K562 (cell line): ENCODE results near the gene FAM98C. TPM values are rescaled to one million over a fixed set of nuclear protein-coding genes. Genes with fewer than 3 reads are reported as not detected.
A peak's percentile ranks its signal among the peaks of the same experiment; 100 is the strongest.

Experiments
- ATF7 ChIP-seq: fragments of 450-650 bp; IDR thresholded peaks from 2 replicates; pipeline ENCODE4 v1.7.1; 2014; ENCODE audit warnings: mild to moderate bottlenecking, moderate library complexity
- BMI1 ChIP-seq: fragments of 150-350 bp; IDR thresholded peaks from 2 replicates; pipeline ENCODE4 v1.6.1; 2014; ENCODE audit warnings: low read length
- CCAR2 ChIP-seq: fragments of 200-400 bp; formaldehyde crosslinking; IDR thresholded peaks from 2 replicates; pipeline ENCODE4 v1.6.1; 2017; ENCODE audit warnings: mild to moderate bottlenecking, low read depth, low read length
- E4F1 ChIP-seq: fragments of 250-450 bp; sonication (Bioruptor Pico); IDR thresholded peaks from 2 replicates; pipeline ENCODE4 v1.5.0; 2021; ENCODE audit warnings: mild to moderate bottlenecking, borderline replicate concordance
- FOXK1 ChIP-seq: sonication (generic); formaldehyde crosslinking; IDR thresholded peaks from 2 replicates; pipeline ENCODE4 v1.8.0; 2022; ENCODE audit warnings: missing genetic modification reagents, mild to moderate bottlenecking, borderline replicate concordance
- HMBOX1 ChIP-seq: sonication (generic); IDR thresholded peaks from 2 replicates; pipeline ENCODE4 v1.6.1; 2016
- PHB ChIP-seq: fragments of 250-450 bp; sonication (Bioruptor Pico); IDR thresholded peaks from 2 replicates; pipeline ENCODE4 v1.5.0; 2021
- PRDM10 ChIP-seq: fragments of 450-650 bp; IDR thresholded peaks from 2 replicates; pipeline ENCODE4 v1.6.1; 2018; ENCODE audit not compliant: partially characterized antibody
- RNF219 ChIP-seq: fragments of 250-450 bp; sonication (Bioruptor Pico); IDR thresholded peaks from 2 replicates; pipeline ENCODE4 v1.5.0; 2022; ENCODE audit warnings: mild to moderate bottlenecking
- SRSF1 ChIP-seq: fragments of 200-400 bp; formaldehyde crosslinking; IDR thresholded peaks from 2 replicates; pipeline ENCODE4 v1.6.1; 2017; ENCODE audit warnings: mild to moderate bottlenecking, low read depth, low read length, moderate library complexity
- ZFP1 ChIP-seq: fragments of 450-650 bp; formaldehyde crosslinking; IDR thresholded peaks from 2 replicates; pipeline ENCODE4 v1.4.0; 2020; ENCODE audit warnings: mild to moderate bottlenecking, mixed read lengths
- ZNF347 ChIP-seq: fragments of 450-650 bp; formaldehyde crosslinking; IDR thresholded peaks from 2 replicates; pipeline ENCODE4 v1.4.0; 2020; ENCODE audit warnings: low read depth, mild to moderate bottlenecking, moderate library complexity
- ZNF431 ChIP-seq: sonication (generic); formaldehyde crosslinking; IDR thresholded peaks from 2 replicates; pipeline ENCODE4 v1.8.0; 2022; ENCODE audit warnings: mild to moderate bottlenecking, missing genetic modification reagents
- ZNF436 ChIP-seq: fragments of 250-450, 450-650 bp; sonication (Bioruptor Pico); formaldehyde crosslinking; IDR thresholded peaks from 2 replicates; pipeline ENCODE4 v1.7.0; 2020; ENCODE audit warnings: mild to moderate bottlenecking
- ZNF444 ChIP-seq: fragments of 250-450 bp; sonication (Bioruptor Pico); IDR thresholded peaks from 2 replicates; pipeline ENCODE4 v1.4.0; 2020; ENCODE audit warnings: mild to moderate bottlenecking, moderate library complexity
- ZNF449 ChIP-seq: fragments of 250-450 bp; sonication (Bioruptor Pico); IDR thresholded peaks from 2 replicates; pipeline ENCODE4 v1.8.0; 2022; ENCODE audit warnings: moderate library complexity, mild to moderate bottlenecking, inconsistent platforms
- polyA plus RNA-seq, 8 experiments: library from polyadenylated mRNA; depleted of rRNA in 4 of 8; stranded (reverse) in 5 of 8; unstranded in 3 of 8; fragments of >200 nt; fragmentation: Nextera tagmentation in 2 of 8; fragmentation: Illumina TruSeq in 1 of 8; extraction: Ambion mirVana in 2 of 8; extraction: Trizol in 1 of 8; gene quantifications; 2 replicates each; pipeline versions ENCODE4 v1.2.1 to v1.2.3, GENCODE V29; 2011 to 2014; ENCODE audit warnings: inconsistent platforms in 1 of 8, missing spikeins in 1 of 8
- total RNA-seq, 7 experiments: library from RNA; depleted of rRNA in 6 of 7; stranded (reverse); fragments of >200 nt in 6 of 7; fragmentation: Illumina TruSeq in 2 of 7; extraction: Trizol in 2 of 7; gene quantifications; 2 replicates each; pipeline versions ENCODE4 v1.2.1 to v1.2.3, GENCODE V29; 2011 to 2021; ENCODE audit warnings: low replicate concordance in 1 of 7

FAM98C gene
- total and polyA plus RNA-seq, 9 of the 15 experiments (the other 6 are each of a cell fraction or from before 2014, with no cell fraction given) = 1.7 to 43.8 (median 13.7) TPM

GRCh38 chr19:38452430-38453366 lies 49.8 kb downstream of the FAM98C start (continued):
- TF ChIP-seq E4F1 (CRISPR knock-in tag) (no peak), BMI1 (no peak), HMBOX1 (no peak), PRDM10 (no peak), PHB (CRISPR knock-in tag) (no peak), ZNF444 (no peak), FOXK1 (CRISPR knock-in tag) (no peak), ZNF436 (no peak), RNF219 (CRISPR knock-in tag) (no peak), ATF7 (peak; percentile 31; the same call in 1 of the 2 replicates), ZNF449 (CRISPR knock-in tag) (0 out of 2 replicates have a peak, but pooled peaks have one; percentile 11), ZNF347 (CRISPR knock-in tag) (no peak), CCAR2 (no peak), SRSF1 (no peak), ZFP1 (no peak), ZNF431 (CRISPR knock-in tag) (peak; percentile 67)
